Subcutaneous abdominal adipose tissue (tissue), 5 donors: ENCODE results near the gene AQP7.

Experiments used
- H3K27ac ChIP-seq: one replicate; pipeline ENCODE4 v1.7.0; 2013; ENCODE audit warnings: low read depth, mild to moderate bottlenecking, inconsistent platforms, low read length, moderate library complexity
- H3K27me3 ChIP-seq, 5 donors: one replicate each; pipeline ENCODE4 v1.7.0; 2013; ENCODE audit warnings: low read length in 5 of 5, inconsistent platforms in 1 of 5; ENCODE audit not compliant: control insufficient read depth in 5 of 5, insufficient read depth in 4 of 5
- H3K36me3 ChIP-seq, 5 donors: one replicate each; pipeline ENCODE4 v1.7.0; 2013; ENCODE audit warnings: low read length in 5 of 5; ENCODE audit not compliant: control insufficient read depth in 5 of 5, insufficient read depth in 5 of 5
- H3K4me1 ChIP-seq, 5 donors: one replicate each; pipeline ENCODE4 v1.7.0; 2013; ENCODE audit warnings: low read length in 5 of 5, mild to moderate bottlenecking in 3 of 5, moderate library complexity in 1 of 5; ENCODE audit not compliant: control insufficient read depth in 5 of 5, insufficient read depth in 5 of 5
- H3K4me3 ChIP-seq, 5 donors: one replicate each; pipeline ENCODE4 v1.7.0; 2013; ENCODE audit warnings: low read length in 5 of 5, low read depth in 1 of 5
- H3K9ac ChIP-seq, 5 donors: one replicate each; pipeline ENCODE4 v1.7.0; 2013; ENCODE audit warnings: low read length in 5 of 5, mild to moderate bottlenecking in 4 of 5, moderate library complexity in 3 of 5
- H3K9me3 ChIP-seq, 5 donors: one replicate each; pipeline ENCODE4 v1.7.0; 2013; ENCODE audit warnings: low read length in 5 of 5; ENCODE audit not compliant: control insufficient read depth in 5 of 5
- donor health status: healthy.
- donor health status: healthy.
- donor health status: healthy.
- donor health status: healthy.
- donor health status: healthy.

AQP7 gene

DNA sequence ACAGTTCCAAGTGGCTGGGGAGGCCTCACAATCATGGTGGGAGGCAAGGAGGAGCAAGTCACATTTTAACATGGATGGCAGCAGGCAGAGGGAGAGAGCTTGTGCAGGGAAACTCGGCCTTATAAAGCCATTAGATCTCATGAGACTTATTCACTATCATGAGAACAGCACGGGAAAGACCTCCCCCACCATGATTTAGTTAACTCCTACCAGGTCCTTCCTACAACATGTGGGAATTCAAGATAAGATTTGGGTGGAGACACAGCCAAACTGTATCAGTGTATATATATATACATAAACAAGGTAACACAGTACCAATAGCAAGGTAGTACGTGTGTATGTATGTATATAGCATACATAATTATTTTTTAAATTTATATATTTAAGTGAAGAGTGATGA, 61.2 kb downstream of the AQP7 start:
- H3K27me3 ChIP-seq, result no peaks in the 10 kb centered on the region

DNA sequence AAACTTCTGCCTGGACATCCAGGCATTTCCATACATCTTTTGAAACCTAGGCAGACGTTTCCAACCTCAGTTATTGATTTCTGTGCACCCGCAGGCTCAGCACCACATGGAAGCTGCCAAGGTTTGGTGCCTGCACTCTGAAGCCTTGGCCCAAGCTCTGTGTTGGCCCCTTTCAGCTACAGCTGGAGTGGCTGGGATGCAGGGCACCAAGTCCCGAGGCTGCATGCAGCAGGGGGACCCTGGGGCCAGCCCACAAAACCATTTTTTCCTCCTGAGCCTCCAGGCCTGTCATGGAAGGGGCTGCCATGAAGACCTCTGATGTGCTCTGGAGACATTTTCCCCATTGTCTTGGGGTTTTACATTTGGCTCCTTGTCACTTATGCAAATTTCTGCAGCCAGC, 62.2 kb downstream of the AQP7 start:
- H3K9ac ChIP-seq, result no peak overlapping the region
- H3K4me3 ChIP-seq, result no peak overlapping the region
- peaks cover 0 to 4% (median 0%) of the 10 kb centered on the region in 5 donors for H3K9me3 ChIP-seq
- no peaks in the 10 kb centered on the region for H3K27me3 ChIP-seq
- H3K27ac ChIP-seq, result no peak overlapping the region
- no peaks in the 10 kb centered on the region for H3K4me1 ChIP-seq
- H3K36me3 ChIP-seq, result peaks cover 24 to 70% (median 54%) of the 10 kb centered on the region in 5 donors

More for the DNA sequence above, 61.2 kb downstream of the AQP7 start:
- no peaks in the 10 kb centered on the region for H3K4me1 ChIP-seq
- H3K36me3 ChIP-seq, result peaks cover 30 to 76% (median 60%) of the 10 kb centered on the region in 5 donors
- H3K4me3 ChIP-seq, result no peak overlapping the region
- H3K9ac ChIP-seq, result no peak overlapping the region
- no peak overlapping the region for H3K27ac ChIP-seq
- peaks cover 0 to 4% (median 0%) of the 10 kb centered on the region in 5 donors for H3K9me3 ChIP-seq
